H1 (cell line): Measurements from ENCODE around the gene RBAK. TPM values are rescaled to one million over a fixed set of nuclear protein-coding genes. Genes with fewer than 3 reads are reported as not detected.

Experiments
- CTCF ChIA-PET: fragments of 300-600 bp; sonication (Branson Sonifier 250); formaldehyde crosslinking; loops from one replicate; lab custom pipeline; 2021; ENCODE audit not compliant: partially characterized antibody; lab: Charles Lee
- POLR2A ChIA-PET: fragments of 300-600 bp; sonication (Branson Sonifier 250); formaldehyde crosslinking; loops from one replicate; lab custom pipeline; 2021; ENCODE audit warnings: inconsistent platforms; ENCODE audit not compliant: partially characterized antibody; lab: Charles Lee
- DNase-seq, 2 experiments: peaks; one replicate each; pipeline versions ENCODE4 v3.0.0 to v3.0.0-alpha.2; 2010 to 2022; ENCODE audit warnings: low spot score in 2 of 2, low read depth in 1 of 2, mixed read lengths in 1 of 2
- FAIRE-seq: peaks from 2 replicates; lab custom pipeline; 2011; peaks lifted over from hg19 to GRCh38; lab: Jason Lieb, UNC
- H2AFZ ChIP-seq: 2 replicates; pipeline ENCODE4 v1.8.1; 2012; ENCODE audit warnings: low read length, inconsistent platforms
- H2AK5ac ChIP-seq: 2 replicates; pipeline ENCODE4 v1.6.1; 2013; ENCODE audit warnings: low read depth, low read length
- H2BK120ac ChIP-seq: replicated peaks from 2 replicates; pipeline ENCODE3; 2013; ENCODE audit warnings: low read depth, low read length, inconsistent platforms
- H2BK12ac ChIP-seq: 2 replicates; pipeline ENCODE4 v1.6.1; 2013; ENCODE audit warnings: low read depth, low read length
- H2BK15ac ChIP-seq: 2 replicates; pipeline ENCODE4 v1.6.1; 2013; ENCODE audit warnings: low read length
- H2BK20ac ChIP-seq: 2 replicates; pipeline ENCODE4 v1.6.1; 2013; ENCODE audit warnings: low read length
- H2BK5ac ChIP-seq: 2 replicates; pipeline ENCODE4 v1.6.1; 2013; ENCODE audit warnings: low read depth, low read length
- H3K14ac ChIP-seq: 2 replicates; pipeline ENCODE4 v1.6.1; 2013; ENCODE audit warnings: inconsistent platforms; ENCODE audit not compliant: insufficient read length
- H3K18ac ChIP-seq: 2 replicates; pipeline ENCODE4 v1.6.1; 2013; ENCODE audit warnings: low read length; ENCODE audit errors: extremely low read depth
- H3K23ac ChIP-seq: 2 replicates; pipeline ENCODE4 v1.6.1; 2013; ENCODE audit warnings: inconsistent platforms; ENCODE audit not compliant: insufficient read length
- H3K23me2 ChIP-seq: 2 replicates; pipeline ENCODE4 v1.6.1; 2013; ENCODE audit warnings: low read depth, low read length
- H3K27ac ChIP-seq: 2 replicates; pipeline ENCODE4 v1.6.1; 2011; ENCODE audit warnings: low read depth, low read length, inconsistent platforms
- H3K27me3 ChIP-seq, 4 experiments: replicated peaks in 1 of 4; 1 replicate in 1 of 4; 2 replicates in 3 of 4; pipeline versions ENCODE4 v1.6.1 to v1.8.1; 2011 to 2013; ENCODE audit warnings: low read length in 3 of 4, mild to moderate bottlenecking in 3 of 4, inconsistent platforms in 2 of 4, mixed read lengths in 2 of 4, moderate library complexity in 1 of 4; ENCODE audit not compliant: control insufficient read depth in 3 of 4, insufficient read depth in 3 of 4; ENCODE audit errors: extremely low read depth in 1 of 4
- H3K36me3 ChIP-seq, 4 experiments: 2 replicates each; pipeline versions ENCODE4 v1.6.1 to v1.8.1; 2011 to 2013; ENCODE audit warnings: mild to moderate bottlenecking in 4 of 4, low read length in 3 of 4, moderate library complexity in 2 of 4, control low read depth in 1 of 4, inconsistent platforms in 1 of 4; ENCODE audit not compliant: insufficient read depth in 4 of 4, control insufficient read depth in 2 of 4
- H3K4ac ChIP-seq: replicated peaks from 2 replicates; pipeline ENCODE3; 2013; ENCODE audit warnings: low read length, low read depth, mixed read lengths, inconsistent platforms; ENCODE audit not compliant: insufficient read length
- H3K4me1 ChIP-seq, 4 experiments: replicated peaks in 1 of 4; 1 replicate in 1 of 4; 2 replicates in 3 of 4; pipeline versions ENCODE4 v1.6.1 to v1.8.1; 2011 to 2013; ENCODE audit warnings: low read length in 3 of 4, inconsistent platforms in 2 of 4, mixed read lengths in 1 of 4; ENCODE audit not compliant: insufficient read depth in 4 of 4, control insufficient read depth in 3 of 4
- H3K4me2 ChIP-seq, 2 experiments: 2 replicates each; pipeline versions ENCODE4 v1.6.1 to v1.8.1; 2011 to 2013; ENCODE audit warnings: low read depth in 2 of 2, low read length in 2 of 2, control low read depth in 1 of 2, inconsistent platforms in 1 of 2, mild to moderate bottlenecking in 1 of 2; ENCODE audit not compliant: insufficient read depth in 1 of 2
- H3K4me3 ChIP-seq, 4 experiments: fragments of 200-600, 300-600 bp in 1 of 4; sonication (generic), shearing (Covaris generic), sonication (Bioruptor Twin) in 1 of 4; 2 replicates each; pipeline versions ENCODE4 v1.5.1 to v1.8.1; 2011 to 2016; ENCODE audit warnings: low read length in 4 of 4, low read depth in 3 of 4, control low read depth in 2 of 4, inconsistent platforms in 2 of 4, mild to moderate bottlenecking in 2 of 4, mixed read lengths in 1 of 4, moderate library complexity in 1 of 4; ENCODE audit not compliant: insufficient read depth in 2 of 4; ENCODE audit errors: extremely low read depth in 1 of 4
- H3K56ac ChIP-seq: replicated peaks from 2 replicates; pipeline ENCODE3; 2013; ENCODE audit warnings: low read depth, mild to moderate bottlenecking, mixed read lengths, low read length, inconsistent platforms; ENCODE audit not compliant: insufficient read length
- H3K79me1 ChIP-seq: 2 replicates; pipeline ENCODE4 v1.6.1; 2013; ENCODE audit warnings: low read depth, low read length, control low read depth
- H3K79me2 ChIP-seq, 2 experiments: 2 replicates each; pipeline versions ENCODE4 v1.6.1 to v1.8.1; 2012 to 2013; ENCODE audit warnings: low read length in 2 of 2, mild to moderate bottlenecking in 2 of 2, inconsistent platforms in 1 of 2; ENCODE audit not compliant: insufficient read depth in 2 of 2, control insufficient read depth in 1 of 2
- H3K9ac ChIP-seq, 4 experiments: replicated peaks in 1 of 4; 1 replicate in 1 of 4; 2 replicates in 3 of 4; pipeline versions ENCODE4 v1.6.1 to v1.8.1; 2011 to 2013; ENCODE audit warnings: low read depth in 3 of 4, low read length in 3 of 4, control low read depth in 2 of 4, mild to moderate bottlenecking in 2 of 4, moderate library complexity in 2 of 4, inconsistent platforms in 1 of 4; ENCODE audit errors: extremely low read depth in 1 of 4
- H3K9me3 ChIP-seq, 2 experiments: 2 replicates each; pipeline versions ENCODE4 v1.6.1 to v1.8.1; 2012 to 2013; ENCODE audit warnings: mild to moderate bottlenecking in 2 of 2, moderate library complexity in 2 of 2, control low read depth in 1 of 2, inconsistent platforms in 1 of 2, low read depth in 1 of 2, low read length in 1 of 2, mixed read lengths in 1 of 2; ENCODE audit not compliant: insufficient read depth in 2 of 2
- H4K20me1 ChIP-seq, 2 experiments: replicated peaks in 1 of 2; 2 replicates each; pipeline versions ENCODE3 to v1.8.1; 2011 to 2013; ENCODE audit warnings: inconsistent platforms in 2 of 2, low read length in 2 of 2, mild to moderate bottlenecking in 1 of 2; ENCODE audit not compliant: insufficient read depth in 2 of 2, control insufficient read depth in 1 of 2
- H4K5ac ChIP-seq: 2 replicates; pipeline ENCODE4 v1.6.1; 2013; ENCODE audit warnings: low read length, low read depth, mixed read lengths, inconsistent platforms; ENCODE audit not compliant: insufficient read length
- H4K8ac ChIP-seq: 2 replicates; pipeline ENCODE4 v1.8.0; 2013; ENCODE audit warnings: mild to moderate bottlenecking, moderate library complexity, low read length, inconsistent platforms; ENCODE audit not compliant: insufficient read depth; ENCODE audit errors: extremely low read depth
- H4K91ac ChIP-seq: replicated peaks from 2 replicates; pipeline ENCODE3; 2013; ENCODE audit warnings: low read length, mixed read lengths, inconsistent platforms; ENCODE audit not compliant: insufficient read length
- CBX5 ChIP-seq: fragments of 300-800, 300-1000 bp; sonication (generic); IDR thresholded peaks from 2 replicates; pipeline ENCODE4 v1.7.1; 2016; ENCODE audit warnings: antibody characterized with exemption, low read length, low read depth
- CHD2 ChIP-seq: IDR thresholded peaks from 2 replicates; pipeline ENCODE4 v1.6.1; 2012; ENCODE audit warnings: low read length, improper control_type of control experiment
- WGBS, 2 experiments: shearing (Covaris generic) in 1 of 2; methylation state at CpG; one replicate each; pipeline versions ENCODE4 v1.1.6 to v1.1.7; 2013 to 2015; ENCODE audit warnings: low lambda C conversion rate in 2 of 2, mixed read lengths in 2 of 2, inconsistent platforms in 1 of 2, low coverage in 1 of 2, missing lambda C conversion rate in 1 of 2; ENCODE audit not compliant: insufficient replicate concordance in 2 of 2, insufficient coverage in 1 of 2, insufficient read length in 1 of 2; ENCODE audit errors: extremely low coverage in 1 of 2, missing lambda C conversion rate in 1 of 2; 5-methylcytosine and 5-hydroxymethylcytosine counted together
- polyA plus RNA-seq, 7 experiments: library from polyadenylated mRNA; depleted of rRNA in 3 of 7; stranded (reverse) in 5 of 7; unstranded in 2 of 7; fragments of >200 nt in 5 of 7; fragments of 200-250 nt in 2 of 7; gene quantifications; 1 replicate in 5 of 7; 2 replicates in 1 of 7; 4 replicates in 1 of 7; pipeline versions ENCODE4 v1.2.1 to v1.2.3, GENCODE V29; 2011 to 2013; ENCODE audit warnings: missing spikeins in 2 of 7, mixed read lengths in 2 of 7
- total RNA-seq: library from RNA; stranded (reverse); fragmentation: NEBNext Ultra II Directional; extraction: Animal tissue kit (Norgen Biotek cat#: 25700); gene quantifications from 2 replicates; pipeline ENCODE4 v1.2.1, GENCODE V29; 2021

The RBAK gene
- total and polyA plus RNA-seq, 2 of the 8 experiments (the other 6 are each of a cell fraction or from before 2014, with no cell fraction given), result 1.9 to 18.2 TPM

- ChIA-PET POLR2A (interaction anchor here (0.7 kb wide), 1 partner anchor 24 kb away, joined by 3 read pairs; no protein-coding TSS in a partner anchor), CTCF (no interaction called here)
- no peak overlapping the region for H3K23ac ChIP-seq
- no peaks in the 10 kb centered on the region for H3K79me2 ChIP-seq
- H4K5ac ChIP-seq, result no peak overlapping the region
- H3K18ac ChIP-seq, result no peak overlapping the region
- no peak overlapping the region for H3K4me3 ChIP-seq
- no peak overlapping the region for H2BK120ac ChIP-seq
- H2BK15ac ChIP-seq, result no peak overlapping the region
- TF ChIP-seq CHD2 (no peak), CBX5 (no peak)
- no peaks in the 10 kb centered on the region for H3K27me3 ChIP-seq
- H2BK5ac ChIP-seq, result no peak overlapping the region
- no peaks in the 10 kb centered on the region; a peak in 1 of 8 replicates for H3K36me3 ChIP-seq
- H3K4me2 ChIP-seq, result no peak overlapping the region
- DNase-seq (no peak), FAIRE-seq (no peak)
- no peak overlapping the region for H2BK12ac ChIP-seq
- H4K20me1 ChIP-seq, result no peaks in the 10 kb centered on the region
- WGBS, 2 experiments, result 100% methylated on average over 1 of the region's 1 CpG; no CpG with 5 or more reads in 1 of the 2 experiments
- no peak overlapping the region for H3K56ac ChIP-seq
- peaks cover 0 to 2% (median 0%) of the 10 kb centered on the region in 4 experiments; a peak in 2 of 7 replicates for H3K4me1 ChIP-seq
- H3K9me3 ChIP-seq, result no peaks in the 10 kb centered on the region
- H4K8ac ChIP-seq, result no peak overlapping the region
- no peak overlapping the region for H2AFZ ChIP-seq
- H4K91ac ChIP-seq, result no peak overlapping the region
- no peak overlapping the region for H2AK5ac ChIP-seq
- H3K79me1 ChIP-seq, result no peaks in the 10 kb centered on the region
- no peak overlapping the region for H2BK20ac ChIP-seq
- H3K9ac ChIP-seq, result no peak overlapping the region
- no peaks in the 10 kb centered on the region for H3K23me2 ChIP-seq
- no peak overlapping the region for H3K27ac ChIP-seq
- H3K14ac ChIP-seq, result no peak overlapping the region
- no peak overlapping the region for H3K4ac ChIP-seq
Observed at GRCh38 chr7:5005066-5005465, 40.6 kb upstream of the RBAK start.
